ENCODE results near the gene IKZF3.
"Not testable (repeated sequence)": the region's sequence is repeated elsewhere in the genome, so short reads cannot be mapped to it uniquely, and the experiment has no call there.

The IKZF3 gene

DNA sequence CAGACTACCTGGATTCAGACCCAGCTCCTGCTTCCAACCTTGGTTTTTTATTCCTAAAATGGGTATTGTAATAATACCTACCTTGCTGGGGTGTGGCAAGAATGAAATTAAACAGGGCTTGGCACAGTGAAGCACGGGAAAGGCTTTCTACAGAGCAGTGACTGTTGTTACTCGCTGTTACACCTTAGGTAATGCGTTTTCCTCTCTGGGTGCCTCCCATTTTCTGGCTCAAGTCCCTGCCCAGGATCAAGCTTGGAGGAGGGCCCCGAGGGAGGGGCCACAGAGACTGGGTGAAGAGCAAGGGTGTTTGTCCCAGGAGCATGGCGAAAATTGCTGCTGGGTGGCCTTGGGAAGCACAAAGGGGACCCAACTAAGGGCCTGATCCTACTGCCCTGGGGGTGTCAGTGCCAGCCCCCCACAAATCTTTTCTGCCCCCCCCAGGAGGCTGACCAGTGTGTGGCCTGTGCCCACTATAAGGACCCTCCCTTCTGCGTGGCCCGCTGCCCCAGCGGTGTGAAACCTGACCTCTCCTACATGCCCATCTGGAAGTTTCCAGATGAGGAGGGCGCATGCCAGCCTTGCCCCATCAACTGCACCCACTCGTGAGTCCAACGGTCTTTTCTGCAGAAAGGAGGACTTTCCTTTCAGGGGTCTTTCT is 147.1 kb downstream of the IKZF3 start:
- no peak for DNase-seq (ENCODE audit: low read depth)

DNA sequence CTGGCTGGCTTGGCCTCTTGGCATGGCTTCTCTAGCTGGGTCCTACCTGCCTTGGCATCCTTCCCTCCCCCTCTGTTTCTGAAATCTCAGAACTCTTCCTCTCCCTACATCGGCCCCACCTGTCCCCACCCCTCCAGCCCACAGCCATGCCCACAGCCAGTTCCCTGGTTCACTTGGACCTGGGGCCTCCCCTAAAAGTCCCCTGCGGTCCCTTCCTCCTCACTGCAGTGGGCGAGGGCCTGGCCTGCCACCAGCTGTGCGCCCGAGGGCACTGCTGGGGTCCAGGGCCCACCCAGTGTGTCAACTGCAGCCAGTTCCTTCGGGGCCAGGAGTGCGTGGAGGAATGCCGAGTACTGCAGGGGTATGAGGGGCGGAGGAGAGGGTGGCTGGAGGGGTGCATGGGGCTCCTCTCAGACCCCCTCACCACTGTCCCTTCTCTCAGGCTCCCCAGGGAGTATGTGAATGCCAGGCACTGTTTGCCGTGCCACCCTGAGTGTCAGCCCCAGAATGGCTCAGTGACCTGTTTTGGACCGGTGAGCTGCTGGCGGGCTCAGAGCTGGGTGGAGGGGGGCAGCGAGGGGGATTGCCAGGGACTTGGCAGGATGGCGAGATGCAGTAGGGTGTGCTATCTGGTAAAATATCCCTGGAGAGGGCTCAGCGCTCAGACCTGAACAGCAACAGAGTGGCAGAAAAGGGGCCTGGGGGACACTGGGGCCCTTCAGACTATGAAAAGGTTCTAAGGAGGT is 147.9 kb downstream of the IKZF3 start:
- DNase-seq (ENCODE audit: low read depth): no peak

DNA sequence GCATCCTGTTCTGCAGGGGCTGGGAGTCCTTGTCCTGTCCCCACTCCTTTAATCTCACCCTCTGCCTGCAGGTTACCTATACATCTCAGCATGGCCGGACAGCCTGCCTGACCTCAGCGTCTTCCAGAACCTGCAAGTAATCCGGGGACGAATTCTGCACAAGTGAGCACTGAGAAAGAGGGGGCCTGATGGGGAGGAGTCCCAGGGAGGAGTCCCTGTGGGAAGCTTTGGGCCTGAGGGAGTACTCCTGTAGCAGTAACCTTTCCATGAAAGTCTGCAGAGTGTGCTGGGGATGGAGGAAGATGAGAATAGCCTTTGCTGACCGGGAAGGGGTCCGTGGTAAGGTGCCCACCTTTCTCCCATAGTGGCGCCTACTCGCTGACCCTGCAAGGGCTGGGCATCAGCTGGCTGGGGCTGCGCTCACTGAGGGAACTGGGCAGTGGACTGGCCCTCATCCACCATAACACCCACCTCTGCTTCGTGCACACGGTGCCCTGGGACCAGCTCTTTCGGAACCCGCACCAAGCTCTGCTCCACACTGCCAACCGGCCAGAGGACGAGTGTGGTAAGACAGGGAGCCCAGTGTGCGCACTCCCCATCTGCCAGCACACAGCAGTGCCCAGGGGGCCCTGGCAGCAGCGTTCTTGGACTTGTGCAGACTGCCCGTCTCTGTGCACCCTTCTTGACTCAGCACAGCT is 148.6 kb downstream of the IKZF3 start:
- DNase-seq (ENCODE audit: low read depth): no peak

DNA sequence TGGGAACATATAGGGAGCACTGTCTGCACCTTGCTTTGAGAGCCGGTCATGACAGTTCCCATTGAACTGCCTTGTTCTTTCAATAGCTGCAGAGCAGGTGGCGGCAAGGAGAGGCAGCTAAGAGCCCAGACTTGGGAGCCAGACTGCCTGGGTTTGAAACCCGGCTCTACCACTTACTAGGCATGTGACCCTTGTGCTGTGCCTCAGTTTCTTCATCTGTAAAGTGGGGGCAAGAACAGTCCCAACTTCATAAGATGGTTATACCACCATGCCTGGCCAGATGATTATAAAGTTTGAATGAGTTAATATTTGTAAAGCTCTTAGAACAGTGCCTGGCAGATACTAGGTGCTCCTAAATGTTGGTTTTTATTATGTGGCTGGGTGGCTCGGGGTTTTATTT is 149.9 kb downstream of the IKZF3 start:
- no peak for DNase-seq (ENCODE audit: low read depth)

DNA sequence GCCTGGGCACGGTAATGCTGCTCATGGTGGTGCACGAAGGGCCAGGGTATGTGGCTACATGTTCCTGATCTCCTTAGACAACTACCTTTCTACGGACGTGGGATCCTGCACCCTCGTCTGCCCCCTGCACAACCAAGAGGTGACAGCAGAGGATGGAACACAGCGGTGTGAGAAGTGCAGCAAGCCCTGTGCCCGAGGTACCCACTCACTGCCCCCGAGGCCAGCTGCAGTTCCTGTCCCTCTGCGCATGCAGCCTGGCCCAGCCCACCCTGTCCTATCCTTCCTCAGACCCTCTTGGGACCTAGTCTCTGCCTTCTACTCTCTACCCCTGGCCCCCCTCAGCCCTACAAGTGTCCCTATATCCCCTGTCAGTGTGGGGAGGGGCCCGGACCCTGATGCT is 152.3 kb downstream of the IKZF3 start:
- DNase-seq (ENCODE audit: low read depth): no peak

DNA sequence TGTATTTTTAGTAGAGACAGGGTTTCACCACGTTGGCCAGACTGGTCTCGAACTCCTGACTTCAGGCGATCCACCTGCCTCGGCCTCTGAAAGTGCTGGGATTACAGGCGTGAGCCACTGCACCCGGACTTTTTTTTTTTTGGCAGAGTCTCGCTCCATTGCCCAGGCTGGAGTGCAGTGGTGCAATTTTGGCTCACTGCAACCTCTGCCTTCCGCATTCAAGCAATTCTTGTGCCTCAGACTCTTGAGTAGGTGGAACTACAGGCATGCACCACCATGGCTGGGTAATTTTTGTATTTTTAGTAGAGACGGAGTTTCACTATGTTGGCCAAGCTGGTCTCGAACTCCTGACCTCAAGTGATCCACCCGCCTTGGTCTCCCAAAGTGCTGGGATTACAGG is 153.0 kb downstream of the IKZF3 start:
- not testable (repeated sequence) for DNase-seq (ENCODE audit: low read depth)

DNA sequence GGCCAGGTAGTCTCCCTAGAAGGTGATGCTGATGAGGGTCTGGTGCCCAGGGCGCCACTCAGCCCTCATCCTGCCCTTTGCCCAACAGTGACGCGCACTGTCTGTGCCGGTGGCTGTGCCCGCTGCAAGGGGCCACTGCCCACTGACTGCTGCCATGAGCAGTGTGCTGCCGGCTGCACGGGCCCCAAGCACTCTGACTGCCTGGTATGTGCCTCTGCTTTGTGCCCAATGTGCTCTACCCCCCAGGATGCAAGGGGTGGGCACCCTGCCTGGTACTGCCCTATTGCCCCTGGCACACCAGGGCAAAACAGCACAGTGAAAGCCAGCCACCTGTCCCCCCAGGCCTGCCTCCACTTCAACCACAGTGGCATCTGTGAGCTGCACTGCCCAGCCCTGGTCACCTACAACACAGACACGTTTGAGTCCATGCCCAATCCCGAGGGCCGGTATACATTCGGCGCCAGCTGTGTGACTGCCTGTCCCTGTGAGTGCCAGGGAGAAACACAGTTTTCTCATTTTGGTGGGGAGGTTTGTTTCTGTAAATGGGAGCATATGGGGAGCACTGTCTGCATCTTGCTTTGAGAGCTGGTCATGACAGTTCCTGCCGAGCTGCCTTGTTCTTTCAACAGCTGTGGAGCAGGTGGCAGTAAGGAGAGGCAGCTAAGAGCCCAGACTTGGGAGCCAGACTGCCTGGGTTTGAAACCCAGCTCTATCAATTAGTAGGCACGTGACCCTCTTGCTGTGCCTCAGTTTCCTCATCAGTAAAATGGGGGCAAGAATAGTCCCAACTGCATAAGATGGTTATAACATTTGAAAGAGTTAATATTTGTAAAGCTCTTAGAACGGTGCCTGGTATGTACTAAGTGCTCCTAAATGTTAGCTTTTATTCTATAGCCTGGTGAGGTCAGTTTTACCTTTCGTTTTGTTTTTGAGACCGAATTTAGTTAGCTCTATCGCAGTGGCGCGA is 153.8 kb downstream of the IKZF3 start:
- DNase-seq (ENCODE audit: low read depth): no peak

DNA sequence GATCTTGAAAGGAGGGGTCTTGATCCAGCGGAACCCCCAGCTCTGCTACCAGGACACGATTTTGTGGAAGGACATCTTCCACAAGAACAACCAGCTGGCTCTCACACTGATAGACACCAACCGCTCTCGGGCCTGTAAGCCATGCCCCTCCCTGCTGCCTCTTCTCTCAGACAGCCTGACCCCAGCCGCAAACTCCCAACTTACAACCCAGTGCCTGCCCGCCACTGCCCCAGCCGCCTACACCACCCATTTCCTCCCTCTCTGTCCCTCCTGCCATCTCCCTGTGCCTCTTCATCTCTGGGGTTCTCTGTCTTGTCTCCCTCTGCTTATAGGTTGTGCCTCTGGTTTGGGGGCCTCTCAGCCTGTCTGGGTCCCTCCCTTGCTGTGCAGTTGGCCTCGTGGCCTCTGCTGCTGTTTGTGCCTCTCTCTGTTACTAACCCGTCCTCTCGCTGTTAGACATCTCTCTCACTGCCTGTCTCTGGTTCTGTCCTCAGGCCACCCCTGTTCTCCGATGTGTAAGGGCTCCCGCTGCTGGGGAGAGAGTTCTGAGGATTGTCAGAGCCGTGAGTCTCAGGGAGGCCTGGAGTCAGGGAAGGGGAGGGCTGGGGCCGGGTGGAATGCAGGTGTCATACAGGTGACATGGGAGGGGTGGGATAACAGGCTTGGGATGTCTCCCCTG is 154.7 kb downstream of the IKZF3 start:
- no peak for DNase-seq (ENCODE audit: low read depth)
